Testis (tissue), 3 donors: ENCODE results near the gene SYT1. TPM values are rescaled to one million over a fixed set of nuclear protein-coding genes. Genes with fewer than 3 reads are reported as not detected.

Experiments
- DNase-seq: peaks from one replicate; pipeline ENCODE4 v3.0.0-alpha.2; 2019
- H3K27ac ChIP-seq, 2 donors: fragments of 200-600 bp; sonication (generic); one replicate each; pipeline ENCODE4 v1.5.1; 2019
- H3K27me3 ChIP-seq: fragments of 200-600 bp; sonication (generic); one replicate; pipeline ENCODE4 v1.5.1; 2019
- H3K36me3 ChIP-seq: fragments of 200-600 bp; sonication (generic); one replicate; pipeline ENCODE4 v1.5.1; 2017; ENCODE audit warnings: low read depth; ENCODE audit errors: missing control alignments
- H3K4me1 ChIP-seq: fragments of 200-600 bp; sonication (generic); one replicate; pipeline ENCODE4 v1.5.1; 2019
- H3K4me3 ChIP-seq, 2 donors: fragments of 200-600 bp; sonication (generic); one replicate each; pipeline ENCODE4 v1.5.1; 2017 to 2019
- H3K9me3 ChIP-seq: fragments of 200-600 bp; sonication (generic); one replicate; pipeline ENCODE4 v1.5.1; 2017
- POLR2A ChIP-seq: fragments of 450-650 bp; IDR thresholded peaks from one replicate; pipeline ENCODE4 v1.6.1; 2017; ENCODE audit warnings: antibody characterized with exemption, mild to moderate bottlenecking, moderate library complexity
- WGBS, 2 donors: methylation state at CpG; one replicate each; pipeline ENCODE4 v1.1.5; 2018; 5-methylcytosine and 5-hydroxymethylcytosine counted together
- intact Hi-C: fragments of 100-400 bp; cut with DNase I; formaldehyde crosslinking; loops from one replicate; pipeline ENCODE4 v1.15.1; 2023; ENCODE audit warnings: low total_unique reads
- polyA plus RNA-seq: library from polyadenylated mRNA; stranded (reverse); fragments of 350-450 nt; fragmentation: Illumina TruSeq; extraction: RNeasy Lipid Tissue Mini Kit (QIAGEN cat#74804); gene quantifications from one replicate; pipeline ENCODE4 v1.2.3, GENCODE V29; 2014; ENCODE audit warnings: low read depth, low replicate concordance; ENCODE audit not compliant: insufficient read depth
- total RNA-seq, 2 donors: library from RNA; depleted of rRNA; stranded (reverse); fragments of >200 nt; gene quantifications; one replicate each; pipeline ENCODE4 v1.2.3, GENCODE V29; 2016
- TF ChIP-seq, protein P1 (sequence below), 3 experiments: fragments of 450-650 bp in 2 of 3; fragments of 200-600 bp in 1 of 3; sonication (generic) in 1 of 3; IDR thresholded peaks; one replicate each; pipeline ENCODE4 v1.5.1; 2016 to 2019; ENCODE audit warnings: antibody characterized with exemption in 3 of 3, mild to moderate bottlenecking in 2 of 3, moderate library complexity in 1 of 3

The SYT1 gene
- total and polyA plus RNA-seq, 3 donors from 2014 or later = 1.1 to 1.7 (median 1.3) TPM

DNA sequence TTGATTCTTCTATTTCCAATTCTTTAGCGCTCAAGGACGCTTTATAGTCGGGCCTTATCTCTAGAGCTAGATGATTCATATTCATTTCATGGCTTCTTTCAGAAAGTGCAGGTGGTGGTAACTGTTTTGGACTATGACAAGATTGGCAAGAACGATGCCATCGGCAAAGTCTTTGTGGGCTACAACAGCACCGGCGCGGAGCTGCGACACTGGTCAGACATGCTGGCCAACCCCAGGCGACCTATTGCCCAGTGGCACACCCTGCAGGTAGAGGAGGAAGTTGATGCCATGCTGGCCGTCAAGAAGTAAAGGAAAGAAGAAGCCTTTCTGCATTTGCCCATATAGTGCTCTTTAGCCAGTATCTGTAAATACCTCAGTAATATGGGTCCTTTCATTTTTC lies 584.2 kb downstream of the SYT1 start:
- 92% methylated on average over 11 of the region's 11 CpGs for WGBS, 2 donors
- Histone ChIP-seq H3K4me3 (no peak overlapping the region), H3K9me3 (no peaks in the 10 kb centered on the region), H3K27ac (no peak overlapping the region), H3K36me3 (no peaks in the 10 kb centered on the region), H3K4me1 (no peaks in the 10 kb centered on the region), H3K27me3 (no peaks in the 10 kb centered on the region)
- no peak for DNase-seq
- TF ChIP-seq POLR2A = no peak
- TF ChIP-seq, protein P1, sequence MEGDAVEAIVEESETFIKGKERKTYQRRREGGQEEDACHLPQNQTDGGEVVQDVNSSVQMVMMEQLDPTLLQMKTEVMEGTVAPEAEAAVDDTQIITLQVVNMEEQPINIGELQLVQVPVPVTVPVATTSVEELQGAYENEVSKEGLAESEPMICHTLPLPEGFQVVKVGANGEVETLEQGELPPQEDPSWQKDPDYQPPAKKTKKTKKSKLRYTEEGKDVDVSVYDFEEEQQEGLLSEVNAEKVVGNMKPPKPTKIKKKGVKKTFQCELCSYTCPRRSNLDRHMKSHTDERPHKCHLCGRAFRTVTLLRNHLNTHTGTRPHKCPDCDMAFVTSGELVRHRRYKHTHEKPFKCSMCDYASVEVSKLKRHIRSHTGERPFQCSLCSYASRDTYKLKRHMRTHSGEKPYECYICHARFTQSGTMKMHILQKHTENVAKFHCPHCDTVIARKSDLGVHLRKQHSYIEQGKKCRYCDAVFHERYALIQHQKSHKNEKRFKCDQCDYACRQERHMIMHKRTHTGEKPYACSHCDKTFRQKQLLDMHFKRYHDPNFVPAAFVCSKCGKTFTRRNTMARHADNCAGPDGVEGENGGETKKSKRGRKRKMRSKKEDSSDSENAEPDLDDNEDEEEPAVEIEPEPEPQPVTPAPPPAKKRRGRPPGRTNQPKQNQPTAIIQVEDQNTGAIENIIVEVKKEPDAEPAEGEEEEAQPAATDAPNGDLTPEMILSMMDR (IDR thresholded peaks at IDR 0.05) = no peak
- intact Hi-C loops = no loop called here

DNA sequence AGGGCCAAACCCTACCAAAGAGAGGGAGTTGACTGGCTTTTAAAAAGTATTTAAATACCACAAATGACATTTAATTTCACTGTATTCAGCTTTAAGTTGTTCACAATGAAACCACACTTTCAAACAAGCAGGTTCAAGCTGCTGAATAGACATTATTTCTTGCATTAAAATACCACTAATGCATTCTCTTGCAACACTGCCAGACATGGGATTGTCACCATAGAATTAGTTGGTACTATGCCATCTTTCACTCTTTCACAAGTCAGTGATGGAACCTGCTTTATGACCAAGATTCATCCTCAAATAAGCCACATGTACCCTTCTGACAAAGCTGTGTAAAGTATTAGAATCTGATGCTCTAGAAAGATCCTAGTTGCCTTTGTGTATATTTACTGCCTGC lies 586.8 kb downstream of the SYT1 start:
- intact Hi-C loops = no loop called here
- Histone ChIP-seq H3K4me1 (no peaks in the 10 kb centered on the region), H3K9me3 (no peaks in the 10 kb centered on the region), H3K27me3 (no peaks in the 10 kb centered on the region), H3K36me3 (no peaks in the 10 kb centered on the region), H3K4me3 (no peak overlapping the region), H3K27ac (no peak overlapping the region)
- no peak for DNase-seq
- no peak for TF ChIP-seq POLR2A
- TF ChIP-seq, protein P1 (IDR thresholded peaks at IDR 0.05) = no peak

DNA sequence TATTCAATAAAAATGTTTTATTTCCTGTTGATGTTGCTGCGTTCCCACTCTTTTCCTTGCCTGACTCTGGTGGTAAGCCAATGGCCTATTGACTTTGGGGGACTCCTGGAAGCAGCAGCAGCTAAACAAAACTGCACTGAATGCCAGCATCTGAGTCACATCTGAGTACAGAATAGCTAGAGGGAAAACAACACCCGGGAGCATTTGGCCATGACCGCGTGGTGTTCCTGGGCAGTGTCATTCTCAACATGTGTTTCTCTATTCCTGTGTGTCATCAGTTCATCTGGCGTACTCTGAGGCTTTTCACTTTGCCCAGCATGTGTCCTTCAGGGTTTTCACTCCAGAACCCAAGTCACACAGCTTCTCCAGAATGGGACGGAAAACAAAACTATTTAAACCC lies 587.4 kb downstream of the SYT1 start:
- peak; percentile 72 for DNase-seq
- peak overlapping the region in 1 of 2 donors; percentile 41 for H3K27ac ChIP-seq
- no peaks in the 10 kb centered on the region for H3K4me1 ChIP-seq
- intact Hi-C loops = no loop called here
- no peak for TF ChIP-seq POLR2A
- TF ChIP-seq, protein P1 (IDR thresholded peaks at IDR 0.05) = no peak
- no peak overlapping the region for H3K4me3 ChIP-seq
- H3K36me3 ChIP-seq = no peaks in the 10 kb centered on the region
- 42 to 44% methylated on average over 6 of the region's 6 CpGs for WGBS, 2 donors
- H3K27me3 ChIP-seq = no peaks in the 10 kb centered on the region
- no peaks in the 10 kb centered on the region for H3K9me3 ChIP-seq

DNA sequence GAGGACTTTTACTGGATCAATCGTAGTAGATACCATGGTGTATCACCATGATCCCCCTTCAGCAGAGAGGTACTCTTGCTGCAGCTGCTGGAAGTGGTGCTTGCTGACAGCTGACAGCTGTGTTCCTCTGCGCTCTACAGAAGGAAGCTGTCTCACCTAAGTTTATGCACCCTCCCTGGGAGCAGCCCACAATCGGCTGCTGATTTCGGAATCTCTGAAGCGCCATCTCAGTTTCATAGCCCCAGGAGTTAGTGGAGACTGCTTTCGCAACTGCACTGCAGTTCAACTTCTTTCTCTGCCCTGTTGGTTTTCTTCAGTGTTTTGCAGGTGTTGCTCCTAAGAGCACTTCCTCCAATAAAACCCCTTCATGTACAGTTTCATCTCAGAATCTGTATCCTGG lies 588.3 kb downstream of the SYT1 start:
- Histone ChIP-seq H3K4me1 (no peaks in the 10 kb centered on the region), H3K36me3 (no peaks in the 10 kb centered on the region), H3K27ac (no peak overlapping the region), H3K4me3 (no peak overlapping the region), H3K9me3 (no peaks in the 10 kb centered on the region), H3K27me3 (no peaks in the 10 kb centered on the region)
- TF ChIP-seq POLR2A = no peak
- TF ChIP-seq, protein P1 (IDR thresholded peaks at IDR 0.05) = no peak
- 89 to 90% methylated on average over 6 of the region's 6 CpGs for WGBS, 2 donors
- intact Hi-C loops = no loop called here
- no peak for DNase-seq

DNA sequence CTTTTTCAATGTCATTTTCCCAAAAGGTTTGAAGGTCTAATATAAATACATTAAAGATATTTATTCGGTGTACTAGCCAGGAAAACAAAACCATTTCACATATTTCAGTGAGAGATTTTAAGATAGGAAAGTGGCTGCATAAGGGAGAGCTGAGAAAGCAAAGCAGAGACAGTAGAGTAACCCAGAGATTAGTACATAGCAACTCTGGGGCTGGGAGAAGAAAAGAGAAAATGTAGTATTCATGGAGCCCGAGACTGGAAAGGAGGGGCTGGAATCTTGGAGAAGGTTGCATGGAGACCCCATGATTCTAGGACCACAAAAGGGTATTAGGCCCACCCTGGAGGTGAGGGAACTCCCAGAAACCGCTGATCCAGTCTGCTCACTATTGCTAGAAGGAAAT lies 589.2 kb downstream of the SYT1 start:
- 43 to 61% methylated on average over 3 of the region's 3 CpGs for WGBS, 2 donors
- TF ChIP-seq, protein P1 (IDR thresholded peaks at IDR 0.05) = no peak
- TF ChIP-seq POLR2A = no peak
- no peak overlapping the region for H3K4me3 ChIP-seq
- no peaks in the 10 kb centered on the region for H3K27me3 ChIP-seq
- H3K27ac ChIP-seq = no peak overlapping the region
- no peaks in the 10 kb centered on the region for H3K4me1 ChIP-seq
- H3K9me3 ChIP-seq = no peaks in the 10 kb centered on the region
- no peaks in the 10 kb centered on the region for H3K36me3 ChIP-seq
- no peak for DNase-seq
- intact Hi-C loops = no loop called here
